ENCODE measurements around the gene CCDC187.
"Not testable (repeated sequence)": the region's sequence is repeated elsewhere in the genome, so short reads cannot be mapped to it uniquely, and the experiment has no call there.

CCDC187 gene

DNA sequence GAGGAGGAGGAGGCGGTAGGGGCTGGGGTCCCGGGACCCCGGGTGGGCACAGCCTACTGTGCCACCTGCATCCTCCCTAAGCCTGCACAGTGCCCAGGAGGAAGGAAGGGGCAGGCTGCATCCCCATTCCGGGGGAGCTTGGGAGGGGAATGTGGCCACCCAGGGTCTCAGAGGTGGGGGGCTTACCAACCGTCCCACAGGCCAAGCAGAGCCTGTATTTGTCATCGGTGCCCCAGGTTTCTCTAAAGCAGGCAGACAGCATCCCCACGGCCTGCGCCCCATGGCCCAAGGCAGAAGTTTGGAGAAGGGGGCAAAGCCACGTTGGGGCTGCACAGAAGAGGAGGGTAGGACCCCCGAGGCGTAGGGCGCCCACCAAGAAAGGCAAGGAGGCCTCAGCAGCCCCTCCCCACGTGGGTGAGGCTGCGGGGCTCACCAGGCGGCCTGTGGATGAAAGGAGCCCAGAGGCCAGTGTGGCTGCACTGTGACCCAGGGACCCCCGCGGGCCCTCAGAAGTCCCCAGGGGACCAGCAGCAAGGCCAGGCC, 22.9 kb upstream of the CCDC187 start:
- no peak for FAIRE-seq

DNA sequence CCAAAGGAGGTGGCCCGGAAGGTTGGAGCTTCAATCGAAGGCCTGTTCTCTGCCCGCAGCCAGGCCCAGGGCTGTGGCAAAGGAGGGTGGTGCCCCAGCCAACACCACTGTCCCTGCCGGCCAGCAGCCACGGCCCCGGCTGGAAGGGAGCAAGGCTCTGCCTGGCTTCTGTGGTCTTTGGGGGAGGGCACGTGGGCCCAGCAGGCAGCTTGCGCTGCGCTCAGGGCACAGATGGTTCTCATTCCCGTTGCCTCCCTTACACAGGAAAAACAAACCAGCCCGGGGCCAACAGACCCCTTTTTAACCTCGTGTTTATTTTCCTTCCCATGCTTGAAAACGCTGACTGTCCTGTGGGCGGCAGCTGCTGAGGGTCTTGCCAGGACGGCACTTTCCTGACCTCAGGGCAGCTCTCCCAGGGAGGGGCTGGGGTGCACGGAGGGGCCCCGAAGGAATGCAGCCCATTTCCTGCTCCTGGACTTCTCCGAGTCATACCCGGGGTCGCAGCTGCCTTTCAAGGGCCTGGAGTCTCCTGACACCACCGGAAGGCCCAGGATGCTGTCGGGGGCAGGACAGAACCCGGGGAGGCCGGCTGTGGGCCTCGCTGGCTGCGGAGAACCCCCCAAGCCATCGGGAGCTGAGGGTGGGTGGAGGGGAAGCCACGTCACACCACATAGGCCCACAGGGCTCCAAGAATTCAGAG, 22.3 kb upstream of the CCDC187 start:
- FAIRE-seq: no peak

DNA sequence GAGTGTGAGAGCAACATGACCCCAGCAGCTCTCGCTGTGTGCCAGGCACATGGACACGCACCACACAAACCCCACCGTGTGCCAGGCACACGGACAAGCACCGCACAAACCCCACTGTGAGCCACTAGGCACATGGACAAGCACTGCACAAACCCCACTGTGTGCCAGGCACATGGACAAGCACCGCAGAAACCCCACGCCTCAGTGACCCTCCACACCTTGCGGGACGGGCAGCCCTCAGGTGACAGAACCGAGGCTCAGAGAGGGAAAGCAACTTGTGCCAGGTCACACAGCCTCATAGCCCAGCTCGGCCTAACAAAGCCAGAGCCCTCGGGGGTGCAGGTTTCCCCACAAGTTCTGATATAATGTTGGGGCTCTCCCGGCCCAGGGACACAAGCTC, 21.5 kb upstream of the CCDC187 start:
- FAIRE-seq: no peak

DNA sequence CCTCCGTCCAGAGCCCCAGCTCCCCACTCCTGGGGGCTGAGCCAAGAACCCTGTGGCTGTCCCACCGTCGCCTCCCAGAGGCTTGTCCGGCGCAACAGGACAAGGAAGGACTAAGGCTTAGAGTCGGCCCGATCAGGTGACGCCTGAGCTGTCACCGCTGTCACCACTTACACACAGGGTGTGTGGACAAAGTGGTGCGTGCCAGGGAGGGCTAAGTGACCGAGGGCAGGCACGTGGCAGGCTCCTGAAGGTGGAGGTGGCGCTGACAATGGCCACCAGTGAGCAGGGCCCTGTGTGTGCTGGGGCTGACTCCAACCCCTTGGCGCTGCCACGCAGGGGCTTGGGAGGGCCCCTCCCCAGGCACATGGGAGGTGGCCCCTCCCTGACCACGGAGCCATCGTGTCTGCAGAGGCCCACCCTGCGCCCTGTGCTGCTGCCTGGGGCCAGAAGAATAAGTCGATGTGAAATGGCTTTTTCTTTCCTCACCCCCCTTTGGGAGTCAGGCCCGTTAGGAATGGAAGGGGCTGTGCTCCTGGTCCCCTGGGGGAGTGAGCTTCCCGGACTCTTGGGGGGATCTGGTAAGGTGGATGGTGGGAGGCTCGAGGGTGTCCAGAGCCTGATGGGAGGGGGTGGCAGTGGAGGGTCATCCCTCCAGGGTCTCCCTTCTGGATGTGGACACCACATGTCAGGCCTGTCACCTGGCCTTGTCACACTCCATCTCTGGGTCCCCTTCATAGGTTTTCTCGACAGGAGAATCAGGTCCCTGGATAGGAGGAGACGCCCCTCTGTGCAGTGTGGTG, 20.8 kb upstream of the CCDC187 start:
- FAIRE-seq: no peak

DNA sequence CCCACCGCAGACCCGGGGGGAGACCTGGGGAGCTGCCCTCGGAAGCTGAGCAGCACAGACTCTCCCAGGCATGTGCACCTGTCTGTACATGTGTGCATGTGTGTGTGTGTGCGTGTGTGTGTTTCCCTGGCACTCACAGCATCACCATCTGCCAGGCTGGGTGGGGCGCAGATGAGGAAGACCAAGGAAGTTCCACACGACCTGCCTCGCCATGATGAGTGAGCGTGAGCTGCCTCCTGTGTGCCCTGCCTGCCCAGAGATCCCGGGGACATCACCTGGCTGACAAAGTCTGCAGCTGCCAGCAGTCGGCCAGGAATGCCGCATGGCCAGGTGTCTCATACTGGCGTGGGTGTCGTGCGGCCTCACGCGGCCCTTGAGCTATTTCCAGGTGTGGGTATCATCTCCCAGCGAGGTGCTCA, 19.5 kb upstream of the CCDC187 start:
- no peak for FAIRE-seq

DNA sequence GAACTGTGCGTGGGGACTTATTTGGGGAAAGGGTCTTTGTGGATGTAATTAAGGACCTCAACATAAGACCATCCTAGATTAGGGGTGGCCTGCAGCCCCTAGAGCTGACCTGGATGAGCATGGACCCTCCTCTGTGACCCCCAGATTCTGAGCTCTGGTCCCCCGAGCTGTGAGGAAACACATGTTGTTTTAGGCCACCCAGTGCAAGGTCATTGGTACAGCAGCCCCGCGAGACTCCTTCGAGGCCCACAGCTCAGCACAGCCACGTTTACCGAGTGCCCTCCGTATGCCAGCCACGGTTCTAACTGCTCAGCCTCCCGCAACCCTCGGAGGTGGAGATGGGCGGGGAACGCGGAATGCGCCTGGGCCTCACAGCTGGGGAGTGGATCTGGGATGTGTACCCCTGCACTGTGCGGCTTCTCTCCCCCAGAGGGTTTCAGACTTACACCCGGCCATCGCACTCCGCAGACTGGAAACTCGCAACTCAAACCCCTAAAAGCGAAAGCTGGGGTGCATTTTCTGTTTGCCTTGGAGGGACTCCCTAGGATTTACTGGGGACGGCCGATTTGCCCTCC, 18.9 kb upstream of the CCDC187 start:
- no peak for FAIRE-seq

DNA sequence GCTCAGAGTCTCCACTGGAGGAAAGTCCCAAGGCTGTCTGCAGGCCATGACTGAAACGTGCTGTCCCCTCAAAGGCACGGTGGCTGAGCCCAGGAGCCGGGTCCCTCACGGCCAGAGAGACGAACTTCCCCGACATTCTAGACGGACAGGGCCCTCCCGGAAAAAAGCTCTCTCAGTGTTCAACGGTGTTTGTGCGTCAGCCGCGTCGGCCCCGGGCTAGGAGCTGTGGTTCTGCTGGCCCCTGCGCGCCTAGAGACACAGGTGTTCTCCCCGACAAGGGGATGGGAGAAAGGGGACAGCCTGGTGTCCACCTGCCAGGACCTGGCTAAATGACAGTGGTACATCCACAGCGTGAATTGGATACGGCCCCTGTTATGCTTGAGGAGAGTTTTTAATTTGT, 17.7 kb upstream of the CCDC187 start:
- FAIRE-seq: no peak

DNA sequence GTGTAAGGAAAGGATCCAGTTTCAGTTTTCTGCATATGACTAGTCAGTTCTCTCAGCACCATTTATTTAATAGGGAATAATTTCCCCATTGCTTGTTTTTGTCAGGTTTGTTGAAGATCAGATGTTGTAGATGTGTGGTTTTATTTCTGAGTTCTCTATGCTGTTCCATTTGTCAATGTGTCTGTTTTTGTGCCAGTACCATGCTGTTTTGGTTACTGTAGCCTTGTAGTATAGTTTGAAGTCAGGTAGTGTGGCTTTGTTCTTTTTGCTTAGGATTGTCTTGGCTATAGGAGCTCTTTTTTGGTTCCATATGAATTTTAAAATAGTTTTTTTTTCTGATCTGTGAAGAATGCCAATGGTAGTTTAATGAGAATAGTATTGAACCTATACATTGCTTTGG, 17.1 kb upstream of the CCDC187 start:
- not testable (repeated sequence) for FAIRE-seq

DNA sequence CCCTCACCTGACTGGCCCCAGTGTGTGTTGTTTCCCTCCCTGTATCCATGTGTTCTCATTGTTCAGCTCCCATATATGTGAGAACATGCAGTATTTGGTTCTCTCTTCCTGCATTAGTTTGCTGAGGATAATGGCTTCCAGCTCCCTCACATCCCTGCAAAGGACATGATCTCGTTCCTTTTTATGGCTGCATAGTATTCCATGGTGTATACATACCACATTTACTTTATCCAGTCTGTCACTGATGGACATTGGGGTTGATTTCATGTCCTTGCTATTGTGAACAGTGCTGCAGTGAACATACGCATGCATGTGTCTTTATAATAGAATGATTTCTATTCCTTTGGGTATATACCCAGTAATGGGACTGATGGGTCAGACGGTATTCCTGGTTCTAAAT, 16.1 kb upstream of the CCDC187 start:
- FAIRE-seq: not testable (repeated sequence)

DNA sequence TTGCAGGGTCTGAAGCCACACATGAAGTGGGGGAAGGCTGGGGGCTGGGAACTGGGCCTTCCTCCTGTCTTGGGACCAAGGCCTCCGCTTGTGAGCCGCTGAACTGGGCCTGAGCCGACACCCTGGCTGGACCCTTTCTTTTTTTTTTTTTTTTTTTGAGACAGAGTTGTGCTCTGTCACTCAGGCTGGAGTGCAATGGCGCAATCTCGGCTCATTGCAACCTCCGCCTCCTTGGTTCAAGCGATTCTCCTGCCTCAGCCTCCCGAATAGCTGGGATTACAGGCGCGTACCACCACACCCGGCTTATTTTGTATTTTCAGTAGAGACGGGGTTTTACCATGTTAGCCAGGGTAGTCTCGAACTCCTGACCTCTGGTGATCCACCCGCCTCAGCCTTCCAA, 15.3 kb upstream of the CCDC187 start:
- FAIRE-seq: not testable (repeated sequence)

DNA sequence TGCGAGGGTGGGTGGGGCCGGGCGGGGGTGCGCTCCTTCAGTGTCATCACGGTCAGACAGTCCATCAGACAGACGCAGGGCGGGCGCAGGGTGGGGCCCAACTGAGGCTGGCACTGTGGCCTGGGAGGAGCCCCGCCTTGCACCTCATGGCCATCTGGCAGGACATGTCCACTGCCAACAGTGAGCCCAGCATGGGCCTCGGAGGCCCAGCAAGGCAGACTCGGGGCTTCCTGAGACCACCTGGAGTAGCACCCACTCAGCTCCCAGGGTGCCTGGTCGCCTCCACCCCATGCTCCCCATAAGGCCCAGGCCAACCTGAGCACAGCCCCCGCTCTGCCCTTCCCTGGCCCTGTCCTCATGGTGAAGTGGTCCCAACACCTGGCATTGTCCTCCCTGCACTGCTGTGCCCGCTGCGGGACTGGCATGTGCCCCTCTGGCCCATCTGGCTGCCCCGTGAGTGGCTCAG, 14.9 kb upstream of the CCDC187 start:
- FAIRE-seq: no peak

DNA sequence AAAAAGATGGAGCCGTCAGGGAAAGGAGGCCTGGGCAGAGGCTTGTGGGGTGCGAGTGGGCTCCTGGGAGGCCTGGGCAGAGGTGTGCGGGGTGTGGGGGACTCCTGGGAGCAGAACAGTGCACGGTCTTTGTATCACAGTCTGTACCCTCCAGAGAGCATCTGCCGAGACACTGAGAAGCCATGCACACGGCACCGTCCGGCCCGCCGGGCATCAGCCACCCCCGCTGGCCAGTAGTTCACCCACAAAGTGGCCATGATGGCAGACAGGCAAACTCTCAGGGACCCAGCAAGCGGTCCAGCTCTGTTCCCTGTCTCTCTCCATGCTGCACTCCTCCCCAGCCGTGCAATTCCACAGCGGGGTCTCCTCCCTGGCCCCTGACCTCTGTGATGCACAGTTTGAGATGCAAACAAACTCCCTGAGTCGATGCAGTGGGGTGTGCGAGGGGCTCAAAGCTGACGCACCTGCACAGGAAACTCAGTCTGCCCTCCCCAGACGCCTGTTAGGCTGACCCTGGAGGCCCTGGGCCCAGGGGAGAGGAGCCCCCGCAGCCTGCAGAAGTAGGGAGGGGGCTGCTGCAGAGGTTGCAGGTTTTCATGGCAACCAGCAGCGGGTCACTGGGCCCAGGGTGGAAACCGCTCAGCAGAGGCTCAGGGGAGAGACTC, 14.3 kb upstream of the CCDC187 start:
- FAIRE-seq: no peak

DNA sequence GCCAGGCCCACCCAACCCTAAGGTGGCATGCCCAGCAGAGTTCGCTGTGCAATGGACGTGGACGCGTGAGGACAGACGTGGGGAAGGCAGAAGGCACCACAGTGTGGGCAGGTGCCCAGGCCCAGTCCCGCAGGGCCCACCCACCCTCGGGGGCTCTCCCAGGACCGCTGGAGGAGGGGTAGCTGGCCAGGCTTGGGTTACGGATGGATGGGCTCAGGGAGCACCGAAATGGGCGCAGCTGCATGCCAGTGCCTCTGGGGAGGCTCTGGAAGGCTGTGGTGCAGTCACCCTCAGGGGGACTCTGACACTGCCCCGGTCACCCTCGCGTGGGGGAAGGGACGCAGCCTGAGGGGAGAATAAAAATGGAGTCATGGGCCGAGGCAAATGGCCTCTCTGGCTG, 13.8 kb upstream of the CCDC187 start:
- FAIRE-seq: no peak

DNA sequence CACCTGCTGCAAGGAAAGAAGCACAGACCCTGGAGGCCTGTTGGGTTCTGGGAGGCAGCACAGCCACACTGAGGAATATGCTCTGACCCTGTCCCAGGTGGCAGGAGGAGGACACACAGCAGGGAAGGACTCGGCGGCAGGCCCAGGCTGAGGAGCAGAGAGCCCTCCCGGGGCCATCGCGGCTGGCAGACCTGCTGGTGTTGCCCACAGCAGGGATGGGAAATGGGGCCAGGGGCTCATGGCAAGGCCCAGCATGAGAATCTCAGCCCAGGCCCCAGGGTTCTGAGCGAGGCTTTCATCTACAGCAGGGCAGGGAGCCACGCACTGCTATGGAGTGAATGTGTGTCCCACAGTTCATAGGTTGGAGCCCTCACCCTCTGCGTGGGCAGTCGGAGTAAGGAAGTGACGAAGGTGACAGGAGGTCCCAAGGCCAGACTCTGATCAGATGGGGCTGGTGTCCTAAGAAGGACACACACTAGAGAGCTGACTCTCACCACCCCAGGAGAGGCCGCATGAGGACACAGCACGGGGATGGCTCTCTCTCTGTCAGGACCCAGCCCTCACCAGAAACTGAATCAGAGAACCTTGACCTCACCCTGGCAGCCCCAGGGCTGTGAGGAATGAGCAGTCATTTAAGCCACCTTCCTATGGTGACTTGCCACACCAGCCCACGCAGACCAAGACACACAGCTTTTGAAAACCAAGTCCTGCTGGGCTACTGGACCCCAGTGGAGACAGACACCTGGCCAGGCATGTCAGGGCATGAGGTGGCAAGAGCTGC, 13.2 kb upstream of the CCDC187 start:
- no peak for FAIRE-seq

DNA sequence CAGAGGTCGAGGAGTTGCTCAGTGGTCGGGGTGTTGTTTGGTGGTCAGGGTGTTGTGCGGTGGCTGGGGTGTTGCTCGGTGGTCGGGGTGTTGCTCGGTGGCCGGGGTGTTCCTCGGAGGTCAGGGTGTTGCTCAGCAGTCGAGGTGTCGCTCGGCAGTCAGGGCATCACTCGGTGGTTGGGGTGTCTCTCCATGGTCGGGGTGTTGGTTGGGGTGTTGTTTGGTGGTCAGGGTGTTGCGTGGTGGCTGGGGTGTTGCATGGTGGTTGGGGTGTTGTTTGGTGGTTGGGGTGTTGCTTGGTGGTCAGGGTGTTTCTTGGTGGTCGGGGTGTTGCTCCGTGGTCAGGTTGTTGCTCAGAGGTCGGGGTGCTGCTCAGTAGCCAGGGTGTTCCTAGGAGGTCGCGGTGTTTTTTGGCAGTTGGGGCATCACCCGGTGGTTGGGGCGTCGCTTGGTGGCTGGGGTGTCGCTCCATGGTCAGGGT, 12.4 kb upstream of the CCDC187 start:
- FAIRE-seq: no peak

DNA sequence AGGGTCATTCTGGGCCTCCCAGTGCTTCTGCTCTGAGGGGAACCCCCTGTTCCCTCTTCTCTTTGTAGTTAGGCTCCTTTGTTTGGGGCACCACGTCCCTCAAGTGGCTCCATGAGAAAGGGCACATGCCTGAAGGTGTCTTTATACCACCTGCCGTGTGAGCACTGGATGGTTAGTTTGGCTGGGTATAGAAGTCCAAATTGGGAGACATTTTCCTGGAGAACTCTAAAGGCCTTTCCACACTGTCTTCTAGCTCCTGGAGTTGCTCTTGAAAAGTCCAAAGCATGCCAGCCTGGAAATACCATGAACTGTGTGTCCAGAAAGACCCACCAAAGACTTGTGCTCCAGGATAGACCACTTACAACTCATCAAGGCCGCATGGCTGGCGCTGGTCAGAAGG, 11.1 kb upstream of the CCDC187 start:
- no peak for FAIRE-seq

DNA sequence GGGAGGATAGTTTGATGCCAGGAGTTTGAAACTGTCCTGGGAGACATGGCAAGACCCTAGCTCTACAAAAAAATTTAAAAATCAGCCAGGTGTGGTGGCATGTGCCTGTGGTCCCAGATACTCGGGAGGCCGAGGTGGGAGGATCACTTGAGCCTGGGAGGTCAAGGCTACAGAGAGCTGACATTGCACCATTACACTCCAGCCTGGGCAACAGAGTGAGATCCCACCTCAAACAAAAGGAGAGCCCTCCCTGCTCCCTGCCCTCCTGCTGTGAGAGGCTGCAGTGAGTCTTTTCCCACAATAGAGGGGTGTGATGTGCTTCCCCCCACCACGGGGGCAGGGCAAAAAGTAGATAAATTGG, 10.1 kb upstream of the CCDC187 start:
- no peak for FAIRE-seq

DNA sequence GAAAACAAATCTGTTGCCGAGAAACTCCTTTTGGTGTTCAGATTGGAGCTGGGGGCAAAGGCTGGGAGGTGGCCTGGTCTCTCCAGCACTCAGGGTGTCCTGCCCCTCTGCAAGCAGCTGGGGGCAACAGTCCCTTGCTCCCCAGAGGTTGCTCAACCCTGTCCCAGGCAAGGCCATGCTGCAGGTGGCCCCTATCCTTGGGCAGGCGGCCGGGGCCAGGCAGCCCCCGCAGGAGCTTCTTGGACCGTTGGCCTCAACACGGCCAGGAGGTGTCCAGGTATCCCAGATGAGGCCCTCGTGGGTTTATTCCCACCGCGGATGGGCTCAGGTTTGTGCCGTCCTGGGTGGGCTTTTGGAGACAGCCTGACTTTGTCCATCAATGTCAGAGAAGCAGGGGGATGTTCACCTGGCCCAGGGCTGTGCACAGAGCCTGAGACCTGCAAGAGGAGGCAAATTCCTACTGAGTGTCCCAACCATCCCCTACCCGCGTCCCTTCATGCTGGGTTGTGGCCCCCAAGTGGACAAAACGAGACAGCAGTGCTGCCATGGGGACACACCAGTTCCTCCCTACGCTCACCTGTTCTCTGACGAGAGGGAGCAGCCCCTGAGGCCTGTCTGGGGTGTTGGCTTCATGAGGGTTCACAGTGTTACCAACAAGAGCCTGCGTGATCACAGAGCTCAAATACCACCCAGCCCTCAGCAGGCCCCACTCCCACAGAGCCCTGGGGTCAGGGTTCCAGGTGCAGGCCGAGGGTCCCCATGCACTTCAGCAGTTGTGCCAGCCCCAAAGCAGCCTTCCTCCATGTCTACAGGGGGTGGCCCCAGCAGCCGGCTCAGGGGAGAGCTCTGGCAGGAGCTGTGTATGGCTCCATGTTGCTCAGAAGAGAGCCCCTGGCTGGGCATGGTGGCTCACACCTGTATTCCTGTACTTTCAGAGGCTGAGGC, 9.5 kb upstream of the CCDC187 start:
- no peak for FAIRE-seq

DNA sequence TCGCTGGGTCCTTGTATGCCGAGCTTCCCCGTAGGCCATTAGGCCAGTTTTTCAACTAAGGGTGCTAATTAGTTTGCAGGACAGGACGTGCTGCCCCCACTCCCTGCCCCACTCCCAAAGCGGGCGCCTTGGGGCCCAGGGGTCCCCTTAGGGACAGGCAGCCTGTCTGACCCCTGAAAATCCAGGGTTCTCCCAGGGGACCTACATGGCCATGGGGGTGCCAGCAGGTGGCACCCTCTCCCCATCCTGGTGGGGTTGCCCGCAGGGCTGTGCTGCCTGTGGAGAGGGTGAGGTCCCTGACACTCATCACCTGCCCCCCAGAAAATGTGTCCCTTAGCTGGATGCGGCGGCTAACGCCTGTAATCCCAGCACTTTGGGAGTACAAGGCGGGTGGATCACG, 8.5 kb upstream of the CCDC187 start:
- no peak for FAIRE-seq

DNA sequence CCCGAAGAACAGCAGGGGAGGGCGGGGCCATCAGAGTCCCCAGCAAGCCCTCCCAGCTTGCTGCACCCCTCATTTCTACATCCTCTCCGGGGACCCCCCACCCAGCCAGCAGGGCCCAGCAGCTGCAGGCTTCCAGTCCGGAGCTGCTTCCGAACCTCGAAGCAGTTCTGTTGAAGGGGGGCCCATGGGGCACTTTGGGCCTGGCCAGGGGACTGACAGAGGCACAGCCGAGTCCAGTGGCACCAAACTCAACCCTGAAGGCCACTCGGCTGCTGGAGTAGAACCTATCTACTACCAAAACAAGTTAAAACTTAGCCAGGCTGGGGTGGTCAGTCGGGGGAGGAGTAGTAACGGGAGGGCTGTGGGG, 8.1 kb upstream of the CCDC187 start:
- FAIRE-seq: no peak

All from TTC549 (cell line).